Skeletal muscle satellite cell (primary cell): ENCODE measurements around the gene ASS1.

Source experiments
- H3K27me3 ChIP-seq: 2 replicates; pipeline ENCODE4 v1.7.0; 2013; ENCODE audit warnings: low read length; ENCODE audit not compliant: control insufficient read depth, insufficient read depth
- H3K36me3 ChIP-seq: 2 replicates; pipeline ENCODE4 v1.7.0; 2013; ENCODE audit warnings: mild to moderate bottlenecking, control low read depth, low read length; ENCODE audit not compliant: insufficient read depth
- H3K4me1 ChIP-seq: 2 replicates; pipeline ENCODE4 v1.7.0; 2013; ENCODE audit warnings: low read length; ENCODE audit not compliant: control insufficient read depth, insufficient read depth
- H3K4me2 ChIP-seq: 2 replicates; pipeline ENCODE4 v1.7.0; 2013; ENCODE audit warnings: mild to moderate bottlenecking, low read length
- H3K4me3 ChIP-seq: 2 replicates; pipeline ENCODE4 v1.7.0; 2013; ENCODE audit warnings: low read length
- H3K9ac ChIP-seq: 2 replicates; pipeline ENCODE4 v1.7.0; 2013; ENCODE audit warnings: mild to moderate bottlenecking, low read depth, low read length, moderate library complexity
- H3K9me3 ChIP-seq: replicated peaks from 2 replicates; pipeline ENCODE4 v1.7.0; 2013; ENCODE audit warnings: mild to moderate bottlenecking, control low read depth, low read length
- small RNA-seq: library from RNA; depleted of rRNA; stranded (forward); fragments of <200 nt; gene quantifications from one replicate; pipeline ENCODE3, GENCODE V24; 2012

ASS1 gene

GRCh38 chr9:130543859-130544258 is 99.1 kb downstream of the ASS1 start:
- Histone ChIP-seq H3K9me3 (no peaks in the 10 kb centered on the region), H3K27me3 (peaks cover 18% of the 10 kb centered on the region), H3K4me2 (no peak overlapping the region), H3K4me3 (no peak overlapping the region), H3K36me3 (no peaks in the 10 kb centered on the region), H3K4me1 (peaks cover 11% of the 10 kb centered on the region), H3K9ac (no peak overlapping the region)

DNA sequence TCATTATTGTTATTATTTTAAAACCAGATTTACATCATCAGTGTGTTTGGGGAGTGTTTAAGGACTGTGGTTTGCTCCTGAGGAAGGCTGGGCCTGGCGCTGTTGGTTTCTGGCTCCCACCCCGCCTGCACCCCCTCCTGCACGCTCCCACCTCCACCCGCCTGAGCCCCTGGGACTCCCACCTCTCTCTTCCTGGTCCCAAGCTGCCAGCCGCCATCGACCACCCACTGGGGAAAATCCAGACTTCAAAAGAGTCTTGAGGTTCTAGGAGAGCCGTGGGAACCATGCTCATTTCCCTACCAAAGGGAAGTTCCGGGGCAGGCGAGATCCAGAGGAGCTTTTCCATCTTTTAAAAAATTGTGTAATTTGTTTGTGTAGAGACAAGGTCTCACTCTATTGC is 99.6 kb downstream of the ASS1 start:
- Histone ChIP-seq H3K27me3 (peaks cover 18% of the 10 kb centered on the region), H3K4me1 (peaks cover 7% of the 10 kb centered on the region)

GRCh38 chr9:130548103-130548502 is 103.3 kb downstream of the ASS1 start:
- Histone ChIP-seq H3K9ac (no peak overlapping the region), H3K9me3 (no peaks in the 10 kb centered on the region), H3K27me3 (peaks cover 30% of the 10 kb centered on the region), H3K4me2 (no peak overlapping the region), H3K4me3 (no peak overlapping the region), H3K36me3 (no peaks in the 10 kb centered on the region), H3K4me1 (no peaks in the 10 kb centered on the region)

More for the DNA sequence above, 99.6 kb downstream of the ASS1 start:
- Histone ChIP-seq H3K9ac (no peak overlapping the region), H3K4me3 (no peak overlapping the region), H3K36me3 (no peaks in the 10 kb centered on the region), H3K4me2 (no peak overlapping the region), H3K9me3 (no peaks in the 10 kb centered on the region)

DNA sequence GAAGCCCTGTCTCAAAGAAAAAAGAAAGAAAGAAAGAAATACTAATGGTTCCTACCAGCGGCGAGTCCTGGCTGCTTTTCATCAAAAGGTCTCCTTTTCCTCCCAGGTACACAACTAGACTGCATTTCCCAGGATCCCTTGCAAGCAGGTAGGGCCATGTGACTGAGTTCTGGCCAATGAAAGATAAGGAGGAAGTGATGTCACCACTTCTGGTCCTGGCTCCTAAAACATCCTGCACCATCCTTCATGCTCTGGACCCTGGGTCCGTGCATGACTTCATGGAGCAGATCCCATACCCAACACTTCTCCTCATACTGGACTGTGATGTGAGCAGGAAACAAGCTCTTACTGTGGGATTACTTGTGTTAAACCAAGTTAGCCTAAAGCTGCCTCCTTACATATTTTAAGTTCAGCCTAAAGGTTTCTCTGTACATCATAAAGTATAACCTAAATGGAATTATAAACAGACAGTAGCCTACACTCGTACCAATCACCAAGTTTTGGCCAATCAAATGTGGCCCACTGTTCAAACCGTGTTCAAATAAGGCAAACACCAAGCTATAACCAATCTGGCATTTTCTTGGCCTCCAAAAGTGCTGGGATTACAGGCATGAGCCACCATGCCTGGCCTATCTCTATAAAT is 104.5 kb downstream of the ASS1 start:
- H3K4me1 ChIP-seq: no peaks in the 10 kb centered on the region
- no peak overlapping the region for H3K4me3 ChIP-seq
- H3K36me3 ChIP-seq: no peaks in the 10 kb centered on the region
- peaks cover 20% of the 10 kb centered on the region for H3K27me3 ChIP-seq
- no peak overlapping the region for H3K9ac ChIP-seq
- no peaks in the 10 kb centered on the region for H3K9me3 ChIP-seq
- no peak overlapping the region for H3K4me2 ChIP-seq

Small RNAs within 50 kb of the gene (small RNA-seq; reads per million reads assigned to genes)
- 0.28 reads per million for gene RN7SL665P
